Epithelial cell of esophagus (primary cell): ENCODE measurements around the gene THSD7B.
A peak's percentile ranks its signal among the peaks of the same experiment; 100 is the strongest.

ENCODE experiments used
- DNase-seq: peaks from one replicate; pipeline ENCODE4 v3.0.0; 2010; ENCODE audit warnings: low read depth
- H3K4me3 ChIP-seq: 2 replicates; pipeline ENCODE4 v1.5.1; 2011; ENCODE audit warnings: mild to moderate bottlenecking, low read length, control low read depth
- CTCF ChIP-seq: IDR thresholded peaks from 2 replicates; pipeline ENCODE4 v1.5.1; 2011; ENCODE audit warnings: low read depth, mild to moderate bottlenecking, low read length, control low read depth, inconsistent platforms; ENCODE audit not compliant: insufficient read depth; ENCODE audit errors: missing control alignments

THSD7B gene, protein sequence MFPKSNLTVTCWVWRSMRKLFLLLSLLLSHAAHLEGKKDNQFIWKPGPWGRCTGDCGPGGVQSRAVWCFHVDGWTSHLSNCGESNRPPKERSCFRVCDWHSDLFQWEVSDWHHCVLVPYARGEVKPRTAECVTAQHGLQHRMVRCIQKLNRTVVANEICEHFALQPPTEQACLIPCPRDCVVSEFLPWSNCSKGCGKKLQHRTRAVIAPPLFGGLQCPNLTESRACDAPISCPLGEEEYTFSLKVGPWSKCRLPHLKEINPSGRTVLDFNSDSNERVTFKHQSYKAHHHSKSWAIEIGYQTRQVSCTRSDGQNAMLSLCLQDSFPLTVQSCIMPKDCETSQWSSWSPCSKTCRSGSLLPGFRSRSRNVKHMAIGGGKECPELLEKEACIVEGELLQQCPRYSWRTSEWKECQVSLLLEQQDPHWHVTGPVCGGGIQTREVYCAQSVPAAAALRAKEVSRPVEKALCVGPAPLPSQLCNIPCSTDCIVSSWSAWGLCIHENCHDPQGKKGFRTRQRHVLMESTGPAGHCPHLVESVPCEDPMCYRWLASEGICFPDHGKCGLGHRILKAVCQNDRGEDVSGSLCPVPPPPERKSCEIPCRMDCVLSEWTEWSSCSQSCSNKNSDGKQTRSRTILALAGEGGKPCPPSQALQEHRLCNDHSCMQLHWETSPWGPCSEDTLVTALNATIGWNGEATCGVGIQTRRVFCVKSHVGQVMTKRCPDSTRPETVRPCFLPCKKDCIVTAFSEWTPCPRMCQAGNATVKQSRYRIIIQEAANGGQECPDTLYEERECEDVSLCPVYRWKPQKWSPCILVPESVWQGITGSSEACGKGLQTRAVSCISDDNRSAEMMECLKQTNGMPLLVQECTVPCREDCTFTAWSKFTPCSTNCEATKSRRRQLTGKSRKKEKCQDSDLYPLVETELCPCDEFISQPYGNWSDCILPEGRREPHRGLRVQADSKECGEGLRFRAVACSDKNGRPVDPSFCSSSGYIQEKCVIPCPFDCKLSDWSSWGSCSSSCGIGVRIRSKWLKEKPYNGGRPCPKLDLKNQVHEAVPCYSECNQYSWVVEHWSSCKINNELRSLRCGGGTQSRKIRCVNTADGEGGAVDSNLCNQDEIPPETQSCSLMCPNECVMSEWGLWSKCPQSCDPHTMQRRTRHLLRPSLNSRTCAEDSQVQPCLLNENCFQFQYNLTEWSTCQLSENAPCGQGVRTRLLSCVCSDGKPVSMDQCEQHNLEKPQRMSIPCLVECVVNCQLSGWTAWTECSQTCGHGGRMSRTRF (N-terminal part only)

GRCh38 chr2:136765256-136766072, at the start of gene THSD7B:
Gene THSD7B, plus strand, starts transcription at chr2:136765545. Its CDS starts 116,634 bp downstream, at chr2:136882179.
- H3K4me3 ChIP-seq: peak within 1 kb of the TSS; percentile 37
- DNase-seq: peak; percentile 5
- no peak for TF ChIP-seq CTCF

DNA sequence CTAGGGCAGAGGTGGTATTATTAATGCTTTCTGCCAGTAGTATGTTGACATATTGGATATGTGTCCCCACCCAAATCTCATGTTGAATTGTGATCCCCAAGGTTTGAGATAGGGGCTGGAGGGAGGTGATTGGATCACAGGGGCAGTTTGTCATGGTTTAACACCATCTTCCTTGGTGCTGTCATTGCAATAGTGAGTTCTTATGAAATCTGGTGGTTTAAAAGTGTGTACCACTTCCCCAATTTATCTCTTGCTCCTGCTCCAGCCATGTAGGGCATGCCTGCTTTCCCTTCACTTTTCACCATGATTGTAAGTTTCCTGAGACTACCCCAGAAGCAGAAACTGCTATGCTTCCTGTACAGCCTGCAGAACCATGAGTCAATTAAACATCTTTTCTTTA, 47.1 kb upstream of the THSD7B start:
- H3K4me3 ChIP-seq: no peak overlapping the region
- no peak for DNase-seq
- no peak for TF ChIP-seq CTCF

- no peak overlapping the region for H3K4me3 ChIP-seq
- TF ChIP-seq CTCF: no peak
- DNase-seq: no peak
Measured at GRCh38 chr2:136727973-136728699, 37.2 kb upstream of the THSD7B start.

GRCh38 chr2:136736236-136736635, 29.1 kb upstream of the THSD7B start:
- no peak for DNase-seq
- no peak for TF ChIP-seq CTCF
- no peak overlapping the region for H3K4me3 ChIP-seq

DNA sequence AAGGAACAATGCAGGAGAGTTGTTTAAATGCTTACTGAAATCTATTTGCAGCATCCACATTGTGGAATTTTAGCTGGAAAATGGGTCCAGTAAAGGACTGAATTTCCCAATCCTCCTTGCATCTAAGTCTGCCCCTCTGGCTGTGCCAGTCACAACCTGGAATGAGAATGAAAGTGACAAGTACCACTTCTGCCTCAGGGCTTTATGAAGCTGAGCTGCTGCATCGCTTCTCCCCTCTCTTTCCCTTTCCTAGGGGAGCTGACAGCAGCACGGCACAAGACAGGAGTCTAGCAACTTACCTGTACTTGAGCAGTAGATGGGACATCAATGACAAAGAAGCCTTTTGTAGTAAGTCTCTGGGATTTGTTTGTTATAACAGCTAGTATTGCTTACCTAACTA, 27.3 kb upstream of the THSD7B start:
- no peak for DNase-seq
- H3K4me3 ChIP-seq: no peak overlapping the region
- no peak for TF ChIP-seq CTCF
